ENCODE measurements around the gene CDH4. TPM values are rescaled to one million over a fixed set of nuclear protein-coding genes. Genes with fewer than 3 reads are reported as not detected.

The CDH4 gene
- total RNA-seq, 1 experiment from 2014 or later: not detected

DNA sequence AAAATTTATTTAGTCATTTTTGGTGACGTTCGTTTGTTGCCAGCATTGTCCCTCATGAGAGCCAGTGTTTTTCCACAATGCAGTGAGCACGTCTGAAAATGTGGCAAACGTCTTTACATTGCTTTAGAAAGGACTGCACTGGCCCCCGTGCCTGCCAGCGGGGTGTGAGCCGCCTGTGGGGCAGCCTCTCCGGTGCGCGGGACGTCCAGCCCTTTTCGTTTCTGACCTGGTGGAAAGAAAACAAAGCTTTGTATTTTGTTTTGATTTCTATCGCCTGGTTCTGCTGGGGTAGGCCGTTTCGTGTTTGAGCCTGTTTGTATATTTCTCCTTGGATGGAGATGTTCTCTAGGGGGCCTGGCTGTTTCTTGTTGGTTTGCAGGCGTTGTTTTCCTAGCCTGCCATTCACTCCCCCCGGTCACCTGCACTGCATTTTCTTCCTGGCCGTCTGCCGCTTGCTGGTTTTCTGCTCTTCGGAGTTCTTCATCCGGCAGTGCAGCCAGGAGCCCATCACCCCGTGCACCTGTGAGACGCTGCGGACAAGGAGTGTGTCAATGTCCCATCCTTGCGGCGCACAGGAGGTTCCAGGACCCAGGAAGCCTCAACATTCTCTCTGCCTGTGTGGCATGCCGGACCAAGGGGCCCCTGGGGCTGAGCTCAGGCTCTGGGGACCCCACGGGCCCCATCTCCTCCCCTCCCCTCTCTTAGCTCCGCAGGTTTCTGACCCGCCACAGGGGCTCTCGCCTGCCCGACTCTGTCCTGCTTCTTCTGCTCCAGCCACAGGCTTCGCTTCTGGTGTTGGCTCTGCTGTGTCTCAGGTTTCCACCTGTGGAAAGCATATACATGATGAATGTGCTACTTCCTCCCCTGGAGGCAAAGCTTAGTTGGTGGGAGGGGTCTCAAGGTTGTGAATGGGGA, 100.5 kb downstream of the CDH4 start:
- Histone ChIP-seq H3K4me3 (ENCODE audit: low read depth in 2 of 2, low read length in 2 of 2) (no peak overlapping the region), H3K27ac (ENCODE audit: low read length) (no peak overlapping the region), H3K36me3 (ENCODE audit: control insufficient read depth, insufficient read depth, low read length) (no peaks in the 10 kb centered on the region), H3K4me1 (ENCODE audit: control insufficient read depth, insufficient read depth, low read length) (no peaks in the 10 kb centered on the region), H3K27me3 (ENCODE audit: control insufficient read depth, insufficient read depth, low read length) (peaks cover 5% of the 10 kb centered on the region), H3K9me3 (ENCODE audit: control insufficient read depth, insufficient read depth, low read depth, low read length) (no peaks in the 10 kb centered on the region)
- no peak for TF ChIP-seq POLR2AphosphoS5 (IDR thresholded peaks at IDR 0.05; ENCODE audit: low read depth, low read length)
- TF ChIP-seq, protein P1, sequence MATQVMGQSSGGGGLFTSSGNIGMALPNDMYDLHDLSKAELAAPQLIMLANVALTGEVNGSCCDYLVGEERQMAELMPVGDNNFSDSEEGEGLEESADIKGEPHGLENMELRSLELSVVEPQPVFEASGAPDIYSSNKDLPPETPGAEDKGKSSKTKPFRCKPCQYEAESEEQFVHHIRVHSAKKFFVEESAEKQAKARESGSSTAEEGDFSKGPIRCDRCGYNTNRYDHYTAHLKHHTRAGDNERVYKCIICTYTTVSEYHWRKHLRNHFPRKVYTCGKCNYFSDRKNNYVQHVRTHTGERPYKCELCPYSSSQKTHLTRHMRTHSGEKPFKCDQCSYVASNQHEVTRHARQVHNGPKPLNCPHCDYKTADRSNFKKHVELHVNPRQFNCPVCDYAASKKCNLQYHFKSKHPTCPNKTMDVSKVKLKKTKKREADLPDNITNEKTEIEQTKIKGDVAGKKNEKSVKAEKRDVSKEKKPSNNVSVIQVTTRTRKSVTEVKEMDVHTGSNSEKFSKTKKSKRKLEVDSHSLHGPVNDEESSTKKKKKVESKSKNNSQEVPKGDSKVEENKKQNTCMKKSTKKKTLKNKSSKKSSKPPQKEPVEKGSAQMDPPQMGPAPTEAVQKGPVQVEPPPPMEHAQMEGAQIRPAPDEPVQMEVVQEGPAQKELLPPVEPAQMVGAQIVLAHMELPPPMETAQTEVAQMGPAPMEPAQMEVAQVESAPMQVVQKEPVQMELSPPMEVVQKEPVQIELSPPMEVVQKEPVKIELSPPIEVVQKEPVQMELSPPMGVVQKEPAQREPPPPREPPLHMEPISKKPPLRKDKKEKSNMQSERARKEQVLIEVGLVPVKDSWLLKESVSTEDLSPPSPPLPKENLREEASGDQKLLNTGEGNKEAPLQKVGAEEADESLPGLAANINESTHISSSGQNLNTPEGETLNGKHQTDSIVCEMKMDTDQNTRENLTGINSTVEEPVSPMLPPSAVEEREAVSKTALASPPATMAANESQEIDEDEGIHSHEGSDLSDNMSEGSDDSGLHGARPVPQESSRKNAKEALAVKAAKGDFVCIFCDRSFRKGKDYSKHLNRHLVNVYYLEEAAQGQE (IDR thresholded peaks at IDR 0.05; ENCODE audit: insufficient read depth in 1 of 2, low read depth in 2 of 2, low read length in 1 of 2): no peak
- TF ChIP-seq, protein P2, sequence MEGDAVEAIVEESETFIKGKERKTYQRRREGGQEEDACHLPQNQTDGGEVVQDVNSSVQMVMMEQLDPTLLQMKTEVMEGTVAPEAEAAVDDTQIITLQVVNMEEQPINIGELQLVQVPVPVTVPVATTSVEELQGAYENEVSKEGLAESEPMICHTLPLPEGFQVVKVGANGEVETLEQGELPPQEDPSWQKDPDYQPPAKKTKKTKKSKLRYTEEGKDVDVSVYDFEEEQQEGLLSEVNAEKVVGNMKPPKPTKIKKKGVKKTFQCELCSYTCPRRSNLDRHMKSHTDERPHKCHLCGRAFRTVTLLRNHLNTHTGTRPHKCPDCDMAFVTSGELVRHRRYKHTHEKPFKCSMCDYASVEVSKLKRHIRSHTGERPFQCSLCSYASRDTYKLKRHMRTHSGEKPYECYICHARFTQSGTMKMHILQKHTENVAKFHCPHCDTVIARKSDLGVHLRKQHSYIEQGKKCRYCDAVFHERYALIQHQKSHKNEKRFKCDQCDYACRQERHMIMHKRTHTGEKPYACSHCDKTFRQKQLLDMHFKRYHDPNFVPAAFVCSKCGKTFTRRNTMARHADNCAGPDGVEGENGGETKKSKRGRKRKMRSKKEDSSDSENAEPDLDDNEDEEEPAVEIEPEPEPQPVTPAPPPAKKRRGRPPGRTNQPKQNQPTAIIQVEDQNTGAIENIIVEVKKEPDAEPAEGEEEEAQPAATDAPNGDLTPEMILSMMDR (IDR thresholded peaks at IDR 0.05): no peak
- TF ChIP-seq SIN3A (IDR thresholded peaks at IDR 0.05; ENCODE audit: borderline replicate concordance, insufficient read depth, low read depth, low read length): no peak
- ChIA-PET POLR2A (no interaction called here), CTCF (interaction anchor here (0.5 kb wide), 1 partner anchor 352 kb away, joined by 4 read pairs; no protein-coding TSS in a partner anchor)
- in situ Hi-C loops (cut with HindIII; ENCODE audit: low pct_unique_long_range_greater_than_20kb, low sequenced_read_pairs) (no loop called here), intact Hi-C loops (cut with micrococcal nuclease; ENCODE audit: unreplicated experiment) (no loop called here)
- DNase-seq (ENCODE audit: low read depth, low spot score) (no peak), ATAC-seq (peak; percentile 43; the same call in 1 of the 2 replicates)
- no TSS peak for BruUV-seq (replicated peaks)

DNA sequence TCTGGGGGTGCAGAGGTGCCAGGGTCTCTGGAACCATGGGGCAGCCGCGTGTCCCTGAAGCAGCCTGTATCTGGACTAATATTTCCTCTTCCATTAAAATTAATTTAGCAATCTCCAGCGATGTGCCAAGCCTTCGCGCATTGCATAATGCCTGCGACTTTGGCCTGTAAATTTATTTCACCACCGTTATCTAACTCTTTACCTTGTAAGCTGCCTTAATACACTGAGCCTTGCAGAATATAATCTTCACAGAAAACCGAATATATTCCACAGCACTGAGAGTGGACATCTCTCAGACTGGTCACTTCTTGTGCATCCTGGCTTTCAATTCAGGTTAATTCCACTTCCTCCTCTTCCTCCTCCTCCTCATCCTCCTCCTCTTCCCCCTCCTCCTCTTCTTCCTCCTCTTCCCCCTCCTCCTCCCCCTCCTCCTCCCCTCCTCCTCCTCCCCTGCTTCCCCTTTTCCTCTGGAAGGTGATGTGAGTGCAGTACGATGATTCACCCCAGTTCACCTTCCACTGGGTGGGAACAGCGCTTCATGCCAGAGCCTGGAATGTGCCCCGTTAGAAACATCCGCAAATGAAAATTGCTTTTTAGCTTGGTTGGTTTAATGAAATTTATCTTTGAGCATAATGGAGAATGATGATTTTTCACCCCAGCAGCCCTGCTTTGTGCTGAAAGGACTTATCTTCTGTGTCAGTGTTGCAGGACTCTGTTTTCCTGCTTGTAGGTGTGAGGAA, 101.4 kb downstream of the CDH4 start:
- in situ Hi-C loops (cut with HindIII; ENCODE audit: low pct_unique_long_range_greater_than_20kb, low sequenced_read_pairs): no loop called here
- intact Hi-C loops (cut with micrococcal nuclease; ENCODE audit: unreplicated experiment): no loop called here
- TF ChIP-seq SIN3A (IDR thresholded peaks at IDR 0.05; ENCODE audit: borderline replicate concordance, insufficient read depth, low read depth, low read length) (no peak), TCF7L2 (IDR thresholded peaks at IDR 0.05; ENCODE audit: low read depth, low read length) (no peak), POLR2AphosphoS5 (IDR thresholded peaks at IDR 0.05; ENCODE audit: low read depth, low read length) (no peak)
- TF ChIP-seq, protein P2 (IDR thresholded peaks at IDR 0.05): no peak
- TF ChIP-seq, protein P1 (IDR thresholded peaks at IDR 0.05; ENCODE audit: insufficient read depth in 1 of 2, low read depth in 2 of 2, low read length in 1 of 2): no peak
- Histone ChIP-seq H3K9me3 (ENCODE audit: control insufficient read depth, insufficient read depth, low read depth, low read length) (no peaks in the 10 kb centered on the region), H3K4me1 (ENCODE audit: control insufficient read depth, insufficient read depth, low read length) (no peaks in the 10 kb centered on the region), H3K4me3 (ENCODE audit: low read depth in 2 of 2, low read length in 2 of 2) (no peak overlapping the region), H3K27ac (ENCODE audit: low read length) (no peak overlapping the region), H3K36me3 (ENCODE audit: control insufficient read depth, insufficient read depth, low read length) (no peaks in the 10 kb centered on the region), H3K27me3 (ENCODE audit: control insufficient read depth, insufficient read depth, low read length) (peaks cover 9% of the 10 kb centered on the region)
- ChIA-PET POLR2A (no interaction called here), CTCF (no interaction called here)
- BruUV-seq (replicated peaks): no TSS peak
- DNase-seq (ENCODE audit: low read depth, low spot score) (no peak), ATAC-seq (no peak)
